Measurements from ENCODE around the gene SGCD. TPM values are rescaled to one million over a fixed set of nuclear protein-coding genes. Genes with fewer than 3 reads are reported as not detected.
A peak's percentile ranks its signal among the peaks of the same experiment; 100 is the strongest.

The SGCD gene
- total and polyA plus RNA-seq, 2 of the 4 experiments (the other 2 are of a cell fraction): 5.8 to 10.6 TPM

GRCh38 chr5:156383510-156384265 lies 56.7 kb downstream of the SGCD start (continued):
- peak; percentile 87 for TF ChIP-seq FOS (IDR thresholded peaks at IDR 0.05; ENCODE audit: low read depth, low read length)
- TF ChIP-seq RCOR1 (IDR thresholded peaks at IDR 0.05; ENCODE audit: insufficient replicate concordance, low read length): no peak
- no peak for TF ChIP-seq RFX5 (IDR thresholded peaks at IDR 0.05; ENCODE audit: low read depth, low read length)

- Histone ChIP-seq H3K79me1 (ENCODE audit: low read depth in 1 of 2, low read length in 2 of 2) (0 out of 4 replicates have a peak, but pooled peaks cover 0 to 4% of the 10 kb centered on the region in 2 experiments), H4K5ac (ENCODE audit: low read depth, low read length) (peak overlapping the region; percentile 46; the same call in 1 of the 2 replicates), H3K9ac (ENCODE audit: low read depth, low read length) (no peak overlapping the region), H3K4ac (ENCODE audit: low read depth, low read length) (0 out of 2 replicates have a peak overlapping the region, but pooled peaks have one; percentile 7), H4K20me1 (ENCODE audit: insufficient read depth, low read length) (no peaks in the 10 kb centered on the region), H2AFZ (replicated peaks; ENCODE audit: low read length, poor library complexity) (no peak overlapping the region), H3K4me2 (ENCODE audit: low read depth, low read length) (no peak overlapping the region), H2BK120ac (ENCODE audit: low read depth, low read length) (no peak overlapping the region), H3K9me1 (ENCODE audit: insufficient read depth, low read length) (0 out of 2 replicates have a peak, but pooled peaks cover 4% of the 10 kb centered on the region), H4K91ac (ENCODE audit: insufficient read depth, low read depth, low read length) (no peak overlapping the region), H2BK20ac (ENCODE audit: low read depth, low read length) (peak overlapping the region; percentile 28; the same call in 1 of the 2 replicates), H3K27me3 (ENCODE audit: control insufficient read depth, insufficient read depth, low read length) (no peaks in the 10 kb centered on the region), H3K56ac (ENCODE audit: extremely low read depth, insufficient read depth, low read length) (no peak overlapping the region), H2BK5ac (ENCODE audit: low read depth, low read length, poor library complexity, severe bottlenecking) (no peak overlapping the region), H2AK5ac (ENCODE audit: low read depth, low read length) (no peak overlapping the region), H3K23ac (ENCODE audit: low read depth, low read length) (no peak overlapping the region; the same call in 1 of the 2 replicates), H2AK9ac (replicated peaks; ENCODE audit: low read depth, low read length, poor library complexity) (no peak overlapping the region), H3K14ac (replicated peaks; ENCODE audit: low read depth, low read length) (no peak overlapping the region), H3K18ac (ENCODE audit: low read depth, low read length) (peak overlapping the region; percentile 47), H2BK15ac (ENCODE audit: low read depth, low read length) (0 out of 3 replicates have a peak overlapping the region, but pooled peaks have one; percentile 23), H3K9me3 (ENCODE audit: control insufficient read depth, insufficient read depth, low read length) (no peaks in the 10 kb centered on the region), H3K4me1 (ENCODE audit: control insufficient read depth, insufficient read depth, low read length) (peaks cover 17% of the 10 kb centered on the region), H3K4me3 (ENCODE audit: insufficient read depth, low read depth, low read length) (no peak overlapping the region), H3K36me3 (ENCODE audit: control insufficient read depth, insufficient read depth, low read length) (no peaks in the 10 kb centered on the region), H4K8ac (ENCODE audit: low read depth in 2 of 2, low read length in 2 of 2) (no peak overlapping the region), H3K27ac (ENCODE audit: insufficient read depth, low read length) (no peak overlapping the region)
- no peak for DNase-seq
- in situ Hi-C loops (cut with MboI; ENCODE audit: low sequenced_read_pairs): no loop called here
- CTCF ChIA-PET: no interaction called here
- dilution Hi-C loops (cut with HindIII; ENCODE audit: low sequenced_read_pairs, unreplicated experiment): no loop called here
- no TSS peak for BruUV-seq (replicated peaks)
- WGBS, 2 experiments (ENCODE audit: extremely low coverage in 2 of 2, insufficient read length in 1 of 2): no CpG with 5 or more reads among the region's 3 CpGs
- intact Hi-C loops (cut with micrococcal nuclease): no loop called here
- TF ChIP-seq CTCF (conservative IDR thresholded peaks at IDR 0.05; ENCODE audit: low read depth, low read length) (no peak), BHLHE40 (IDR thresholded peaks at IDR 0.05; ENCODE audit: low read depth, low read length) (no peak), NFE2L2 (IDR thresholded peaks at IDR 0.05; ENCODE audit: low read depth, low read length) (no peak), RCOR1 (IDR thresholded peaks at IDR 0.05; ENCODE audit: insufficient replicate concordance, low read length) (no peak), FOS (IDR thresholded peaks at IDR 0.05; ENCODE audit: low read depth, low read length) (no peak), RAD21 (IDR thresholded peaks at IDR 0.05; ENCODE audit: low read length) (no peak), MXI1 (IDR thresholded peaks at IDR 0.05; ENCODE audit: borderline replicate concordance, low read depth, low read length) (no peak), MAFK (IDR thresholded peaks at IDR 0.05; ENCODE audit: low read depth, low read length) (no peak), MAZ (IDR thresholded peaks at IDR 0.05; ENCODE audit: borderline replicate concordance, low read depth, low read length) (no peak)
- no peak for ATAC-seq (ENCODE audit: low read depth)
- POLR2A ChIA-PET (ENCODE audit: unreplicated experiment): no interaction called here
These were observed 58.5 kb downstream of the SGCD start for GRCh38 chr5:156385416-156385815.

Measured in IMR-90 (cell line).